Measurements from ENCODE around the gene RFPL1. TPM values are rescaled to one million over a fixed set of nuclear protein-coding genes. Genes with fewer than 3 reads are reported as not detected.

Gene RFPL1
- total and polyA plus RNA-seq, 2 experiments from 2014 or later: not detected

DNA sequence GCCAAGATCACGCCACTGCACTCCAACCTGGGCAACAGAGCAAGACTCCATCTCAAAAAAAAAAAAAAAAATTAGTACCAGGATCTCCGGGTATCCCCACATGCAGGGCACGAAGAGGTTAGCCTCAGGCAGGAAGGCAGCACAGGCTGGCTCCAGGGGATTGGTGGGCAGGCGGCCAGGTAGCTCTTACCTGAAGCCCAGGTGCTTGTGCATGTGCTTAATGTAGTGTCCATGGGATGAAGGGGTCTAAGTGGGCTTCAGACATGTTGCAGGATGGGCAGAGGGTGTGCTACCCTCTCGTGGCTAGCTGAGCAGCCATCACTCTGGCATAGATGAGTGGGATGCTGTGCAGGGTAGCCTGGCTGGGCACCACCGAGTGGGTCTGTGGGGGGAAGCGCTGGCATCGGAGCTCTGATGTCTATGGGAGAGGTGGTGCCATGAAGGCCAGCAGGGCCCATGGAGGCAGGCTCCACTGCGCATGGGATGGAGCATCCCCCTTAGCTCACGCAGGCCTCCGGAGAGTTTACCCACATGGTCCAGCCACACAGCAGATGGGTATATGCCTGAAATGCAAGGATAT, 11.0 kb downstream of the RFPL1 start (continued):
- TF ChIP-seq, protein P1, sequence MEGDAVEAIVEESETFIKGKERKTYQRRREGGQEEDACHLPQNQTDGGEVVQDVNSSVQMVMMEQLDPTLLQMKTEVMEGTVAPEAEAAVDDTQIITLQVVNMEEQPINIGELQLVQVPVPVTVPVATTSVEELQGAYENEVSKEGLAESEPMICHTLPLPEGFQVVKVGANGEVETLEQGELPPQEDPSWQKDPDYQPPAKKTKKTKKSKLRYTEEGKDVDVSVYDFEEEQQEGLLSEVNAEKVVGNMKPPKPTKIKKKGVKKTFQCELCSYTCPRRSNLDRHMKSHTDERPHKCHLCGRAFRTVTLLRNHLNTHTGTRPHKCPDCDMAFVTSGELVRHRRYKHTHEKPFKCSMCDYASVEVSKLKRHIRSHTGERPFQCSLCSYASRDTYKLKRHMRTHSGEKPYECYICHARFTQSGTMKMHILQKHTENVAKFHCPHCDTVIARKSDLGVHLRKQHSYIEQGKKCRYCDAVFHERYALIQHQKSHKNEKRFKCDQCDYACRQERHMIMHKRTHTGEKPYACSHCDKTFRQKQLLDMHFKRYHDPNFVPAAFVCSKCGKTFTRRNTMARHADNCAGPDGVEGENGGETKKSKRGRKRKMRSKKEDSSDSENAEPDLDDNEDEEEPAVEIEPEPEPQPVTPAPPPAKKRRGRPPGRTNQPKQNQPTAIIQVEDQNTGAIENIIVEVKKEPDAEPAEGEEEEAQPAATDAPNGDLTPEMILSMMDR (conservative IDR thresholded peaks at IDR 0.05; ENCODE audit: low read depth in 2 of 2): no peak
- no peak for TF ChIP-seq ZNF114 (CRISPR knock-in tag; IDR thresholded peaks at IDR 0.05)
- no peak for TF ChIP-seq STAT1 (IDR thresholded peaks at IDR 0.05; ENCODE audit: unreplicated experiment)
- no peak for TF ChIP-seq EZH2 (IDR thresholded peaks at IDR 0.05; ENCODE audit: low read depth, unreplicated experiment)

DNA sequence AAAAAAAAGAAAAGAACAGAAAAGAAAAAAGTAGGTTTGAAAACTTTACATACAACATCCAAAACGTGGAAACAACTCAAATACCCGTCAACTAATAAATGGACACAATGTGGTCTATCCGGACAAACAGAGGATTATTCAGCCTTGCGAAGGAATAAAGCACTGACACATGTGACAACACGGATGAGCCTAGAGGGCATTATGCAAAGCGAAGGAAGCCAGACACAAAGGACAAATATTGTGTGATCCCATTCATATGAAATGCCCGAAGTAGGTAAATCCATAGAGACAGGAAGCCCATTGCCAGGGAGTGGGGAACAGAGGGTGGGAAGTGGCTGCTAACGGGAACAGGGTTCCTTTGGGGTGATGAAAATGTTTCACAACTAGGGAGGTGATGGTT, 11.8 kb downstream of the RFPL1 start:
- ATAC-seq: no peak
- no peak overlapping the region for H3K27ac Mint-ChIP-seq
- H3K36me3 ChIP-seq (ENCODE audit: insufficient read depth): no peaks in the 10 kb centered on the region
- TF ChIP-seq, protein P2, sequence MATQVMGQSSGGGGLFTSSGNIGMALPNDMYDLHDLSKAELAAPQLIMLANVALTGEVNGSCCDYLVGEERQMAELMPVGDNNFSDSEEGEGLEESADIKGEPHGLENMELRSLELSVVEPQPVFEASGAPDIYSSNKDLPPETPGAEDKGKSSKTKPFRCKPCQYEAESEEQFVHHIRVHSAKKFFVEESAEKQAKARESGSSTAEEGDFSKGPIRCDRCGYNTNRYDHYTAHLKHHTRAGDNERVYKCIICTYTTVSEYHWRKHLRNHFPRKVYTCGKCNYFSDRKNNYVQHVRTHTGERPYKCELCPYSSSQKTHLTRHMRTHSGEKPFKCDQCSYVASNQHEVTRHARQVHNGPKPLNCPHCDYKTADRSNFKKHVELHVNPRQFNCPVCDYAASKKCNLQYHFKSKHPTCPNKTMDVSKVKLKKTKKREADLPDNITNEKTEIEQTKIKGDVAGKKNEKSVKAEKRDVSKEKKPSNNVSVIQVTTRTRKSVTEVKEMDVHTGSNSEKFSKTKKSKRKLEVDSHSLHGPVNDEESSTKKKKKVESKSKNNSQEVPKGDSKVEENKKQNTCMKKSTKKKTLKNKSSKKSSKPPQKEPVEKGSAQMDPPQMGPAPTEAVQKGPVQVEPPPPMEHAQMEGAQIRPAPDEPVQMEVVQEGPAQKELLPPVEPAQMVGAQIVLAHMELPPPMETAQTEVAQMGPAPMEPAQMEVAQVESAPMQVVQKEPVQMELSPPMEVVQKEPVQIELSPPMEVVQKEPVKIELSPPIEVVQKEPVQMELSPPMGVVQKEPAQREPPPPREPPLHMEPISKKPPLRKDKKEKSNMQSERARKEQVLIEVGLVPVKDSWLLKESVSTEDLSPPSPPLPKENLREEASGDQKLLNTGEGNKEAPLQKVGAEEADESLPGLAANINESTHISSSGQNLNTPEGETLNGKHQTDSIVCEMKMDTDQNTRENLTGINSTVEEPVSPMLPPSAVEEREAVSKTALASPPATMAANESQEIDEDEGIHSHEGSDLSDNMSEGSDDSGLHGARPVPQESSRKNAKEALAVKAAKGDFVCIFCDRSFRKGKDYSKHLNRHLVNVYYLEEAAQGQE (IDR thresholded peaks at IDR 0.05; ENCODE audit: unreplicated experiment): no peak
- TF ChIP-seq JUNB (IDR thresholded peaks at IDR 0.05; ENCODE audit: unreplicated experiment) (no peak), STAT1 (IDR thresholded peaks at IDR 0.05; ENCODE audit: unreplicated experiment) (no peak), POLR2AphosphoS5 (IDR thresholded peaks at IDR 0.05; ENCODE audit: low read depth) (no peak), ZNF114 (CRISPR knock-in tag; IDR thresholded peaks at IDR 0.05) (no peak), CREB1 (CRISPR knock-in tag; IDR thresholded peaks at IDR 0.05; ENCODE audit: low read depth) (no peak), NANOG (IDR thresholded peaks at IDR 0.05; ENCODE audit: borderline replicate concordance) (no peak), EZH2phosphoT487 (IDR thresholded peaks at IDR 0.05; ENCODE audit: unreplicated experiment) (no peak), EZH2 (IDR thresholded peaks at IDR 0.05; ENCODE audit: low read depth, unreplicated experiment) (no peak)
- TF ChIP-seq, protein P1 (conservative IDR thresholded peaks at IDR 0.05; ENCODE audit: low read depth in 2 of 2): no peak
- TF ChIP-seq, protein P3, sequence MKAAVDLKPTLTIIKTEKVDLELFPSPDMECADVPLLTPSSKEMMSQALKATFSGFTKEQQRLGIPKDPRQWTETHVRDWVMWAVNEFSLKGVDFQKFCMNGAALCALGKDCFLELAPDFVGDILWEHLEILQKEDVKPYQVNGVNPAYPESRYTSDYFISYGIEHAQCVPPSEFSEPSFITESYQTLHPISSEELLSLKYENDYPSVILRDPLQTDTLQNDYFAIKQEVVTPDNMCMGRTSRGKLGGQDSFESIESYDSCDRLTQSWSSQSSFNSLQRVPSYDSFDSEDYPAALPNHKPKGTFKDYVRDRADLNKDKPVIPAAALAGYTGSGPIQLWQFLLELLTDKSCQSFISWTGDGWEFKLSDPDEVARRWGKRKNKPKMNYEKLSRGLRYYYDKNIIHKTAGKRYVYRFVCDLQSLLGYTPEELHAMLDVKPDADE (IDR thresholded peaks at IDR 0.05): no peak

More for the DNA sequence above, 11.8 kb downstream of the RFPL1 start:
- Histone ChIP-seq H3K27me3 (ENCODE audit: insufficient read depth) (no peaks in the 10 kb centered on the region), H3F3A (replicated peaks; ENCODE audit: low read depth) (no peaks in the 10 kb centered on the region), H3K9me2 (ENCODE audit: insufficient read depth) (no peaks in the 10 kb centered on the region), H3K4me2 (no peak overlapping the region), H3K4me3 (no peak overlapping the region), H3K4me1 (ENCODE audit: insufficient read depth) (no peaks in the 10 kb centered on the region), H3K79me2 (replicated peaks; ENCODE audit: insufficient read depth) (no peaks in the 10 kb centered on the region), H4K20me1 (replicated peaks; ENCODE audit: insufficient read depth) (no peaks in the 10 kb centered on the region), H3K27ac (ENCODE audit: low read depth) (no peak overlapping the region), H2AFZ (no peak overlapping the region)
- Mint-ChIP-seq H3K4me1 (no peaks in the 10 kb centered on the region), H3K9me3 (no peaks in the 10 kb centered on the region), H3K36me3 (ENCODE audit: low read depth) (no peaks in the 10 kb centered on the region), H3K27me3 (ENCODE audit: insufficient read depth, low read depth, poor library complexity) (no peaks in the 10 kb centered on the region), H3K4me3 (no peak overlapping the region)
- DNase-seq (ENCODE audit: low spot score): no peak
